ENCODE measurements around the gene RPS23.

- TF ChIP-seq CTCF (conservative IDR thresholded peaks at IDR 0.05) = no peak
- no peak for TF ChIP-seq ZFX (IDR thresholded peaks at IDR 0.05)
Observed at GRCh38 chr5:82297711-82298110, 19.6 kb upstream of the RPS23 start.

Measured in C4-2B (cell line).